ENCODE measurements around the gene IL1RAP.

The IL1RAP gene

DNA sequence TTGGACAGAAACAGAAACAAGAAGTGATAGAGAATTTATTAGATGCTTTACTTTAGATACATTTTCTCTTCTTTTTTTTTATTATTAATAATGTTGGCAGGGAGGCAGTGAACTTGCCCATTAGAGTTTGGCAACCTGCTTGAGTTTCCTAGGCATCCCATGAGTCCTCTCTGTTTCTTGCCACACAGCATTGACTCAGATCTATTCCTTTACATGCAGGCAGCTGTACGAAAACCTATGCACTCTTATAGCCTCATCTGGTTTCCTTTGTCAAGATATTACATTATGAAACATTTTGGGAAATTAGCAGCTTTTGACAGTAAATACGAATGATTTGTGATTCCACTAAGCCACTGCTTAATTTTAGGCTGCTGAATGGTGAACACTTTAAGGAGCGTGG is 23.3 kb downstream of the IL1RAP start:
- Histone ChIP-seq H3K4me2 (ENCODE audit: low read depth, low read length, poor library complexity, severe bottlenecking) (no peak overlapping the region), H4K20me1 (ENCODE audit: insufficient read depth, low read length, poor library complexity, severe bottlenecking) (no peaks in the 10 kb centered on the region), H3K4me1 (ENCODE audit: insufficient read depth, low read length, poor library complexity, severe bottlenecking) (no peaks in the 10 kb centered on the region), H3K27me3 (ENCODE audit: insufficient read depth, low read length, poor library complexity, severe bottlenecking) (no peaks in the 10 kb centered on the region), H2AFZ (ENCODE audit: low read length) (no peak overlapping the region), H3F3A (ENCODE audit: low read depth) (no peaks in the 10 kb centered on the region), H3K9me2 (replicated peaks; ENCODE audit: low read depth, low read length) (no peaks in the 10 kb centered on the region), H3K9ac (ENCODE audit: low read depth, low read length, poor library complexity, severe bottlenecking) (no peak overlapping the region), H3K36me3 (ENCODE audit: insufficient read depth, low read length) (no peaks in the 10 kb centered on the region), H3K9me3 (ENCODE audit: insufficient read depth, low read depth, low read length) (no peaks in the 10 kb centered on the region), H3K4me3 (ENCODE audit: low read length, poor library complexity, severe bottlenecking) (no peak overlapping the region), H3K79me2 (ENCODE audit: insufficient read depth, low read length) (no peaks in the 10 kb centered on the region)
- no peak for TF ChIP-seq EZH2phosphoT487 (IDR thresholded peaks at IDR 0.05; ENCODE audit: borderline replicate concordance)
- TF ChIP-seq, protein P1, sequence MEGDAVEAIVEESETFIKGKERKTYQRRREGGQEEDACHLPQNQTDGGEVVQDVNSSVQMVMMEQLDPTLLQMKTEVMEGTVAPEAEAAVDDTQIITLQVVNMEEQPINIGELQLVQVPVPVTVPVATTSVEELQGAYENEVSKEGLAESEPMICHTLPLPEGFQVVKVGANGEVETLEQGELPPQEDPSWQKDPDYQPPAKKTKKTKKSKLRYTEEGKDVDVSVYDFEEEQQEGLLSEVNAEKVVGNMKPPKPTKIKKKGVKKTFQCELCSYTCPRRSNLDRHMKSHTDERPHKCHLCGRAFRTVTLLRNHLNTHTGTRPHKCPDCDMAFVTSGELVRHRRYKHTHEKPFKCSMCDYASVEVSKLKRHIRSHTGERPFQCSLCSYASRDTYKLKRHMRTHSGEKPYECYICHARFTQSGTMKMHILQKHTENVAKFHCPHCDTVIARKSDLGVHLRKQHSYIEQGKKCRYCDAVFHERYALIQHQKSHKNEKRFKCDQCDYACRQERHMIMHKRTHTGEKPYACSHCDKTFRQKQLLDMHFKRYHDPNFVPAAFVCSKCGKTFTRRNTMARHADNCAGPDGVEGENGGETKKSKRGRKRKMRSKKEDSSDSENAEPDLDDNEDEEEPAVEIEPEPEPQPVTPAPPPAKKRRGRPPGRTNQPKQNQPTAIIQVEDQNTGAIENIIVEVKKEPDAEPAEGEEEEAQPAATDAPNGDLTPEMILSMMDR (conservative IDR thresholded peaks at IDR 0.05; ENCODE audit: low read length): no peak

DNA sequence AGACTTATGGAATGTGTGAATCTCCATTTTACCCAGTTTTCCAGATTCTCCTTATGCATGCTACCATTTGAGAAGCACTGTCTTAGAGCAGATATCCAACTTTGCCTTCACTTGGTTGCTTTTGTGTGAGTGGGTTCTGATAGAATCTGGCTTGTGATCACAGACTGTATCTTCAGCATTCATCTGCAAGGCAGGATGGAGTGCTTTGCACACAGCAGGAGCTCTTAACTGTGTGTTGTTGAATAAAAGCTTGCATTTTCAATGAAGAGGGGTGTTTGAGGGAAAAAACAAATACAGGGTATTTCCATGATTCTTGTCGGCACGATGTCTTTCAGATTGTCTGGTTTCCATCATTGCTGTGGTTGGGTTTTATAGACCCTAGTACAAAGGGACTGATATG is 24.4 kb downstream of the IL1RAP start:
- no peaks in the 10 kb centered on the region for H3K9me3 ChIP-seq (ENCODE audit: insufficient read depth, low read depth, low read length)
- H3K79me2 ChIP-seq (ENCODE audit: insufficient read depth, low read length): no peaks in the 10 kb centered on the region
- H3K27me3 ChIP-seq (ENCODE audit: insufficient read depth, low read length, poor library complexity, severe bottlenecking): no peaks in the 10 kb centered on the region
- H3K4me3 ChIP-seq (ENCODE audit: low read length, poor library complexity, severe bottlenecking): no peak overlapping the region
- H3F3A ChIP-seq (ENCODE audit: low read depth): no peaks in the 10 kb centered on the region
- no peaks in the 10 kb centered on the region for H3K9me2 ChIP-seq (replicated peaks; ENCODE audit: low read depth, low read length)
- H3K4me2 ChIP-seq (ENCODE audit: low read depth, low read length, poor library complexity, severe bottlenecking): no peak overlapping the region
- TF ChIP-seq, protein P1 (conservative IDR thresholded peaks at IDR 0.05; ENCODE audit: low read length): no peak
- no peak for TF ChIP-seq EZH2phosphoT487 (IDR thresholded peaks at IDR 0.05; ENCODE audit: borderline replicate concordance)
- no peaks in the 10 kb centered on the region for H3K4me1 ChIP-seq (ENCODE audit: insufficient read depth, low read length, poor library complexity, severe bottlenecking)
- no peak overlapping the region for H2AFZ ChIP-seq (ENCODE audit: low read length)
- no peaks in the 10 kb centered on the region for H3K36me3 ChIP-seq (ENCODE audit: insufficient read depth, low read length)
- H4K20me1 ChIP-seq (ENCODE audit: insufficient read depth, low read length, poor library complexity, severe bottlenecking): no peaks in the 10 kb centered on the region
- no peak overlapping the region for H3K9ac ChIP-seq (ENCODE audit: low read depth, low read length, poor library complexity, severe bottlenecking)

DNA sequence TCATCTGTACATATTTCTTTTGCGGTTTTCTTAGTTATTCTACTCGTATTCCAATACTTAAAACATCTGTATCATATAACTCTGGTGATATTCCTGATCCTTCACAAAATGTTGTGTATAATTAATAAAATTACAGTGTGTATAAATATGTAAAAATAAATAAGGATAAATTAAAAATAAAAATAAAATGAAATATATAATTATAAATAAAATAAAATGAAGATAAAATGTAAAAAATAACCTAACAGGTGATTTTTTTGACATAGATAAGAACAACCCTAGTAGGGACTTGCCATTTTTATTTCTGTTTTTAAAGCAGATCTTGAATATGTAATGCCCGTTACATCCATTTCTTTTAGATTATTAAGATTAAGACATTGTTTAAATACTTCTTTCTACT is 25.6 kb downstream of the IL1RAP start:
- H2AFZ ChIP-seq (ENCODE audit: low read length): no peak overlapping the region
- no peak overlapping the region for H3K9ac ChIP-seq (ENCODE audit: low read depth, low read length, poor library complexity, severe bottlenecking)
- H3K9me2 ChIP-seq (replicated peaks; ENCODE audit: low read depth, low read length): no peaks in the 10 kb centered on the region
- no peaks in the 10 kb centered on the region for H3K9me3 ChIP-seq (ENCODE audit: insufficient read depth, low read depth, low read length)
- no peak overlapping the region for H3K4me2 ChIP-seq (ENCODE audit: low read depth, low read length, poor library complexity, severe bottlenecking)
- TF ChIP-seq, protein P1 (conservative IDR thresholded peaks at IDR 0.05; ENCODE audit: low read length): no peak
- TF ChIP-seq EZH2phosphoT487 (IDR thresholded peaks at IDR 0.05; ENCODE audit: borderline replicate concordance): no peak
- H3K4me3 ChIP-seq (ENCODE audit: low read length, poor library complexity, severe bottlenecking): no peak overlapping the region
- no peaks in the 10 kb centered on the region for H4K20me1 ChIP-seq (ENCODE audit: insufficient read depth, low read length, poor library complexity, severe bottlenecking)
- H3K36me3 ChIP-seq (ENCODE audit: insufficient read depth, low read length): no peaks in the 10 kb centered on the region
- H3K27me3 ChIP-seq (ENCODE audit: insufficient read depth, low read length, poor library complexity, severe bottlenecking): no peaks in the 10 kb centered on the region
- H3K79me2 ChIP-seq (ENCODE audit: insufficient read depth, low read length): no peaks in the 10 kb centered on the region
- no peaks in the 10 kb centered on the region for H3F3A ChIP-seq (ENCODE audit: low read depth)
- H3K4me1 ChIP-seq (ENCODE audit: insufficient read depth, low read length, poor library complexity, severe bottlenecking): no peaks in the 10 kb centered on the region
